Retinal pigment epithelial cell (primary cell): Measurements from ENCODE around the gene CT45A1.
"Not testable (repeated sequence)": the region's sequence is repeated elsewhere in the genome, so short reads cannot be mapped to it uniquely, and the experiment has no call there.

Experiments
- DNase-seq: peaks from one replicate; pipeline ENCODE4 v3.0.0-alpha.2; 2010; ENCODE audit warnings: low read depth
- H3K4me3 ChIP-seq: 2 replicates; pipeline ENCODE4 v1.5.1; 2011; ENCODE audit warnings: mild to moderate bottlenecking, low read length, control low read depth, moderate library complexity
- TF ChIP-seq, protein P1 (sequence below): conservative IDR thresholded peaks from 2 replicates; pipeline ENCODE4 v1.5.1; 2011; ENCODE audit warnings: low read depth, low read length, control low read depth, inconsistent platforms

CT45A1 gene

DNA sequence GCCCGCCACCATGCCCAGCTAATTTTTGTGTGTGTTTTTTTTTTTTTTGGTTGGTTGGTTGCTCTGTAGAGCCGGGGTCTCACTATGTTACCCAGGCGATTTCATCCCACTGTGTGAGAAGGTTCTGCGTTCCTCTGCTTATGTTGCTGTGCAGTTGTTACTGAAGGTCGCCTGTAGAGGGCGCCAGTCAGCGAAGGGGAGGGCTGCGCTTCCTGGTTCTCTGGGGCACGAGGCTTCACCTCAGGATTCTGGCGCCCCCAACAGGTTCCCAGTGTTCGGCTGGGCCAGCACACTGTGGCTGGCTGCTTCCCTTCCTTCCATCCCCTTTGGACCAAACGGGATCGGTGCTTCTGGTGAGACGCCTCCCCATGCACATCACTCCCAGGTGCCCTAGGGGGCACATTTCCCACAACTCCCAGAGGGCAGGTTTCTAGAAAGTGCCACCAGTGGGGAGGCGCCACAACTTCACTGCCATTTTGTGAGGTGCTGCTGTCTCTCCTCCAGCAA, at the start of gene CT45A1:
Gene CT45A1, plus strand, starts transcription at position 457 of the 507 bp plus-strand sequence. CDS start 5,302 bp downstream, outside the sequence.
- DNase-seq, H3K4me3 ChIP-seq: not testable (repeated sequence)

- H3K4me3 ChIP-seq, DNase-seq: not testable (repeated sequence)
Measured at GRCh38 chrX:135672979-135673378, 40.5 kb upstream of the CT45A1 start.

GRCh38 chrX:135688137-135688536, 25.3 kb upstream of the CT45A1 start:
- no peak overlapping the region for H3K4me3 ChIP-seq
- DNase-seq: no peak
- TF ChIP-seq, protein P1, sequence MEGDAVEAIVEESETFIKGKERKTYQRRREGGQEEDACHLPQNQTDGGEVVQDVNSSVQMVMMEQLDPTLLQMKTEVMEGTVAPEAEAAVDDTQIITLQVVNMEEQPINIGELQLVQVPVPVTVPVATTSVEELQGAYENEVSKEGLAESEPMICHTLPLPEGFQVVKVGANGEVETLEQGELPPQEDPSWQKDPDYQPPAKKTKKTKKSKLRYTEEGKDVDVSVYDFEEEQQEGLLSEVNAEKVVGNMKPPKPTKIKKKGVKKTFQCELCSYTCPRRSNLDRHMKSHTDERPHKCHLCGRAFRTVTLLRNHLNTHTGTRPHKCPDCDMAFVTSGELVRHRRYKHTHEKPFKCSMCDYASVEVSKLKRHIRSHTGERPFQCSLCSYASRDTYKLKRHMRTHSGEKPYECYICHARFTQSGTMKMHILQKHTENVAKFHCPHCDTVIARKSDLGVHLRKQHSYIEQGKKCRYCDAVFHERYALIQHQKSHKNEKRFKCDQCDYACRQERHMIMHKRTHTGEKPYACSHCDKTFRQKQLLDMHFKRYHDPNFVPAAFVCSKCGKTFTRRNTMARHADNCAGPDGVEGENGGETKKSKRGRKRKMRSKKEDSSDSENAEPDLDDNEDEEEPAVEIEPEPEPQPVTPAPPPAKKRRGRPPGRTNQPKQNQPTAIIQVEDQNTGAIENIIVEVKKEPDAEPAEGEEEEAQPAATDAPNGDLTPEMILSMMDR: no peak

- DNase-seq: no peak
- H3K4me3 ChIP-seq: no peak overlapping the region
- TF ChIP-seq, protein P1: no peak
Measured at GRCh38 chrX:135695471-135695870, 18.0 kb upstream of the CT45A1 start.

GRCh38 chrX:135697601-135698000, 15.8 kb upstream of the CT45A1 start:
- no peak overlapping the region for H3K4me3 ChIP-seq
- DNase-seq: no peak
- TF ChIP-seq, protein P1: no peak

GRCh38 chrX:135698924-135699323, 14.5 kb upstream of the CT45A1 start:
- TF ChIP-seq, protein P1: no peak
- no peak overlapping the region for H3K4me3 ChIP-seq
- DNase-seq: no peak

- H3K4me3 ChIP-seq: no peak overlapping the region
- TF ChIP-seq, protein P1: no peak
- DNase-seq: no peak
Measured at GRCh38 chrX:135707880-135708279, 5.6 kb upstream of the CT45A1 start.

- H3K4me3 ChIP-seq: no peak overlapping the region
- no peak for DNase-seq
- TF ChIP-seq, protein P1: no peak
Measured at GRCh38 chrX:135713795-135714194, 356 bp downstream of the CT45A1 start.

- H3K4me3 ChIP-seq, DNase-seq: not testable (repeated sequence)
Measured at GRCh38 chrX:135734666-135735065, 21.2 kb downstream of the CT45A1 start.
